ENCODE measurements around the gene PLCB2. TPM values are rescaled to one million over a fixed set of nuclear protein-coding genes. Genes with fewer than 3 reads are reported as not detected.

PLCB2 gene
- polyA plus RNA-seq, 1 donor (not counting 4 experiments of a cell fraction or from before 2014, with no cell fraction given): 0.73 TPM

DNA sequence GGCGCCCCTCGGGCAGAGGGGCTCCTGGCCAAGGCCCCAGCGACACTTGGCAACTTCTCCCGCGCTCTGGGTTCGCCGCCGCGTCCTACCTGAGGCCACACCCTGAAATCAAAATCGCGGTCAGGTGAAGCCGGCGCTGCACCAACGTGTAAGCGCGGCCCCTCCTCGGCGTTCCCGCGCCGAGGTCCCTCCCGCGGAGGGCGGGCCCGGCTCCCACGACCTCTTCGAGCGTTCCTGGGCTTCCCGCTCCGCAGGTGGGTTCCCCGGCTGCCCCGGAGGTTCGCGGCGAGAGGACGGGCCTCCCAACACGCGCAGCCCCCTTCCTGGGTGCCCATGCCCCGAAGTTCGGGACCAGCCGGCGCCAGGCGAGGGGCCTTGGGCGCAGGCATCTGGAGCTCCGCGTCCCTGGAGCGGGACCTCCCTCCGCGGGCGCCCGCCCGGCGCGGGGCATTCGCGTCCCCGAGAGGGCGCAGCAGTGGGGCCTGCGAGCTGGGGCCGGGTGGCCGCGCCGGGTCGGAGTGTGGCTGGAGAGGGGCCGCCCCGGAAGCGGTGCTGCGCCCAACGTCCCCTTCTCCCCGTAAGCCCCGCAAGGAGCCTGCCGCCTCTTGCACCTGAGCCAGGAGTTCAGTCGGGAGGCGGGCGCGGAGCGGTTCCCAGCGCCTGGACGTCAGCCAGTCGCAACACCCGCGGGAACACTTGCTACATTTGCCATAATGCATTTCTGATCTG is 55.1 kb downstream of the PLCB2 start:
- FAIRE-seq (no peak), DNase-seq (ENCODE audit: low read depth, low spot score) (no peak)
- dilution Hi-C loops (cut with MboI; ENCODE audit: extremely low pct_ligation_motif_present, low sequenced_read_pairs): no loop called here
- Histone ChIP-seq H3K9me3 (ENCODE audit: control insufficient read depth, low read depth, low read length) (no peaks in the 10 kb centered on the region), H3K4me1 (ENCODE audit: control insufficient read depth, extremely low read depth, insufficient read depth, low read length) (peaks cover 43% of the 10 kb centered on the region), H4K20me1 (ENCODE audit: control insufficient read depth, extremely low read depth, insufficient read depth, low read length) (peaks cover 4% of the 10 kb centered on the region), H3K36me3 (ENCODE audit: control insufficient read depth in 2 of 2, extremely low read depth in 1 of 2, insufficient read depth in 2 of 2, low read length in 2 of 2) (peaks cover 21 to 22% of the 10 kb centered on the region in 2 experiments), H3K9me1 (ENCODE audit: control insufficient read depth, extremely low read depth, insufficient read depth, low read length) (no peaks in the 10 kb centered on the region), H3K4me2 (ENCODE audit: control insufficient read depth, extremely low read depth, insufficient read depth, low read depth, low read length) (peak overlapping the region; percentile 62), H3K79me2 (ENCODE audit: control insufficient read depth, insufficient read depth, low read length) (peaks cover 6% of the 10 kb centered on the region), H2AFZ (ENCODE audit: control insufficient read depth, low read length) (no peak overlapping the region), H3K4me3 (ENCODE audit: control insufficient read depth in 2 of 3, extremely low read depth in 1 of 3, insufficient read depth in 2 of 3, low read depth in 1 of 3, low read length in 3 of 3) (peak overlapping the region in 2 of 3 experiments; percentile 20 to 56), H3K9ac (ENCODE audit: control insufficient read depth, extremely low read depth, insufficient read depth, low read length) (peak overlapping the region; percentile 34), H3K27ac (ENCODE audit: control insufficient read depth, insufficient read depth, low read length) (no peak overlapping the region), H3K27me3 (ENCODE audit: control insufficient read depth, extremely low read depth, insufficient read depth, low read length) (no peaks in the 10 kb centered on the region)
- TF ChIP-seq EZH2 (IDR thresholded peaks at IDR 0.05; ENCODE audit: low read length): no peak
- TF ChIP-seq, protein P1, sequence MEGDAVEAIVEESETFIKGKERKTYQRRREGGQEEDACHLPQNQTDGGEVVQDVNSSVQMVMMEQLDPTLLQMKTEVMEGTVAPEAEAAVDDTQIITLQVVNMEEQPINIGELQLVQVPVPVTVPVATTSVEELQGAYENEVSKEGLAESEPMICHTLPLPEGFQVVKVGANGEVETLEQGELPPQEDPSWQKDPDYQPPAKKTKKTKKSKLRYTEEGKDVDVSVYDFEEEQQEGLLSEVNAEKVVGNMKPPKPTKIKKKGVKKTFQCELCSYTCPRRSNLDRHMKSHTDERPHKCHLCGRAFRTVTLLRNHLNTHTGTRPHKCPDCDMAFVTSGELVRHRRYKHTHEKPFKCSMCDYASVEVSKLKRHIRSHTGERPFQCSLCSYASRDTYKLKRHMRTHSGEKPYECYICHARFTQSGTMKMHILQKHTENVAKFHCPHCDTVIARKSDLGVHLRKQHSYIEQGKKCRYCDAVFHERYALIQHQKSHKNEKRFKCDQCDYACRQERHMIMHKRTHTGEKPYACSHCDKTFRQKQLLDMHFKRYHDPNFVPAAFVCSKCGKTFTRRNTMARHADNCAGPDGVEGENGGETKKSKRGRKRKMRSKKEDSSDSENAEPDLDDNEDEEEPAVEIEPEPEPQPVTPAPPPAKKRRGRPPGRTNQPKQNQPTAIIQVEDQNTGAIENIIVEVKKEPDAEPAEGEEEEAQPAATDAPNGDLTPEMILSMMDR (optimal IDR thresholded peaks at IDR 0.05 in 1 of 3, IDR thresholded peaks at IDR 0.05 in 1 of 3, conservative IDR thresholded peaks at IDR 0.05 in 1 of 3; ENCODE audit: extremely low read depth in 1 of 3, insufficient read depth in 2 of 3, low read length in 3 of 3): no peak

DNA sequence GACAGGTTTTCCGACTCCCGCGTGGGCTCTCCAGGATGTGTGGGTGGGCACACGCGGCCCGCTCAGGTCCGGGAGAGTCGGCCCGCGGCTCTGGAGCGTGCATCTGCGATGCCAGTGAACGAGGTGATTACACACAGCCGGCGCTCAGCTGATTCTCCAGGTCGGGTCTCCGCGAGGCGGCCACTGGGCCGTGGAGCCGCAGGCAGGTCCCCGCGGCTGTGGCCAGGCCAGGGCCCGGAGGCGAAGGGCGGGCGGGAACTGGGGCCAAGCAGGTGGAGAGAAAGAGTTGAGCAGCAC is 55.6 kb downstream of the PLCB2 start:
- Histone ChIP-seq H3K27ac (ENCODE audit: control insufficient read depth, insufficient read depth, low read length) (no peak overlapping the region), H3K9me1 (ENCODE audit: control insufficient read depth, extremely low read depth, insufficient read depth, low read length) (no peaks in the 10 kb centered on the region), H3K4me3 (ENCODE audit: control insufficient read depth in 2 of 3, extremely low read depth in 1 of 3, insufficient read depth in 2 of 3, low read depth in 1 of 3, low read length in 3 of 3) (no peak overlapping the region), H2AFZ (ENCODE audit: control insufficient read depth, low read length) (no peak overlapping the region), H4K20me1 (ENCODE audit: control insufficient read depth, extremely low read depth, insufficient read depth, low read length) (peaks cover 4% of the 10 kb centered on the region), H3K79me2 (ENCODE audit: control insufficient read depth, insufficient read depth, low read length) (peaks cover 3% of the 10 kb centered on the region), H3K36me3 (ENCODE audit: control insufficient read depth in 2 of 2, extremely low read depth in 1 of 2, insufficient read depth in 2 of 2, low read length in 2 of 2) (peaks cover 20 to 22% of the 10 kb centered on the region in 2 experiments), H3K4me2 (ENCODE audit: control insufficient read depth, extremely low read depth, insufficient read depth, low read depth, low read length) (peak overlapping the region; percentile 62), H3K9me3 (ENCODE audit: control insufficient read depth, low read depth, low read length) (no peaks in the 10 kb centered on the region), H3K9ac (ENCODE audit: control insufficient read depth, extremely low read depth, insufficient read depth, low read length) (no peak overlapping the region), H3K27me3 (ENCODE audit: control insufficient read depth, extremely low read depth, insufficient read depth, low read length) (no peaks in the 10 kb centered on the region), H3K4me1 (ENCODE audit: control insufficient read depth, extremely low read depth, insufficient read depth, low read length) (peaks cover 41% of the 10 kb centered on the region)
- DNase-seq (ENCODE audit: low read depth, low spot score) (no peak), FAIRE-seq (no peak)
- TF ChIP-seq, protein P1 (optimal IDR thresholded peaks at IDR 0.05 in 1 of 3, IDR thresholded peaks at IDR 0.05 in 1 of 3, conservative IDR thresholded peaks at IDR 0.05 in 1 of 3; ENCODE audit: extremely low read depth in 1 of 3, insufficient read depth in 2 of 3, low read length in 3 of 3): no peak
- TF ChIP-seq EZH2 (IDR thresholded peaks at IDR 0.05; ENCODE audit: low read length): peak; percentile 33
- dilution Hi-C loops (cut with MboI; ENCODE audit: extremely low pct_ligation_motif_present, low sequenced_read_pairs): no loop called here

Data from keratinocyte (primary cell).